Mesendoderm (in vitro differentiated cells): ENCODE data around the gene CHCHD3.

Source experiments
- DNase-seq: peaks from one replicate; pipeline ENCODE4 v3.0.0; 2013
- H2AK5ac ChIP-seq: 2 replicates; pipeline ENCODE4 v1.6.1; 2013; ENCODE audit warnings: low read length, inconsistent platforms
- H2BK120ac ChIP-seq: 2 replicates; pipeline ENCODE4 v1.6.1; 2013; ENCODE audit warnings: low read depth, mild to moderate bottlenecking, low read length, moderate library complexity, mixed read lengths
- H2BK15ac ChIP-seq: replicated peaks from 2 replicates; pipeline ENCODE4 v1.6.1; 2013; ENCODE audit warnings: low read depth, mild to moderate bottlenecking, moderate library complexity
- H2BK5ac ChIP-seq: 2 replicates; pipeline ENCODE4 v1.6.1; 2013; ENCODE audit warnings: low read length, inconsistent platforms
- H3K18ac ChIP-seq: 2 replicates; pipeline ENCODE4 v1.6.1; 2013; ENCODE audit warnings: mild to moderate bottlenecking, low read length, mixed read lengths
- H3K23ac ChIP-seq: one replicate; pipeline ENCODE4 v1.6.1; 2013; ENCODE audit warnings: low read length
- H3K27ac ChIP-seq: 2 replicates; pipeline ENCODE4 v1.5.1; 2013; ENCODE audit warnings: low read depth, mild to moderate bottlenecking, inconsistent platforms, low read length, moderate library complexity
- H3K27me3 ChIP-seq: 2 replicates; pipeline ENCODE4 v1.6.1; 2013; ENCODE audit warnings: low read length, control low read depth, mild to moderate bottlenecking, inconsistent platforms; ENCODE audit not compliant: insufficient read depth, poor library complexity
- H3K36me3 ChIP-seq: 2 replicates; pipeline ENCODE4 v1.6.1; 2013; ENCODE audit warnings: low read length, inconsistent platforms; ENCODE audit not compliant: control insufficient read depth, insufficient read depth
- H3K4ac ChIP-seq: one replicate; pipeline ENCODE4 v1.6.1; 2013; ENCODE audit warnings: low read depth, mild to moderate bottlenecking, low read length, moderate library complexity
- H3K4me1 ChIP-seq: 2 replicates; pipeline ENCODE4 v1.6.1; 2013; ENCODE audit warnings: low read depth, low read length, inconsistent platforms; ENCODE audit not compliant: control insufficient read depth
- H3K4me2 ChIP-seq: 2 replicates; pipeline ENCODE4 v1.6.1; 2013; ENCODE audit warnings: low read length
- H3K4me3 ChIP-seq: 2 replicates; pipeline ENCODE4 v1.5.1; 2013; ENCODE audit warnings: mild to moderate bottlenecking, low read length
- H3K56ac ChIP-seq: one replicate; pipeline ENCODE4 v1.6.1; 2013; ENCODE audit warnings: low read length
- H3K79me1 ChIP-seq: 2 replicates; pipeline ENCODE4 v1.6.1; 2013; ENCODE audit warnings: low read length, inconsistent platforms
- H3K79me2 ChIP-seq: 2 replicates; pipeline ENCODE4 v1.6.1; 2013; ENCODE audit warnings: mild to moderate bottlenecking, low read length; ENCODE audit not compliant: control insufficient read depth, insufficient read depth
- H3K9ac ChIP-seq: 2 replicates; pipeline ENCODE4 v1.6.1; 2013; ENCODE audit warnings: low read length, inconsistent platforms
- H4K5ac ChIP-seq: one replicate; pipeline ENCODE4 v1.6.1; 2013; ENCODE audit warnings: low read length
- H4K8ac ChIP-seq: one replicate; pipeline ENCODE4 v1.6.1; 2013; ENCODE audit warnings: low read depth, mild to moderate bottlenecking, control low read depth, low read length, moderate library complexity
- WGBS: extraction: QIAGEN DNeasy Blood & Tissue Kit; methylation state at CpG from one replicate; pipeline ENCODE4 v1.1.7; 2013; ENCODE audit warnings: low lambda C conversion rate, missing lambda C conversion rate; ENCODE audit not compliant: insufficient coverage; ENCODE audit errors: extremely low coverage; 5-methylcytosine and 5-hydroxymethylcytosine counted together

CHCHD3 gene

DNA sequence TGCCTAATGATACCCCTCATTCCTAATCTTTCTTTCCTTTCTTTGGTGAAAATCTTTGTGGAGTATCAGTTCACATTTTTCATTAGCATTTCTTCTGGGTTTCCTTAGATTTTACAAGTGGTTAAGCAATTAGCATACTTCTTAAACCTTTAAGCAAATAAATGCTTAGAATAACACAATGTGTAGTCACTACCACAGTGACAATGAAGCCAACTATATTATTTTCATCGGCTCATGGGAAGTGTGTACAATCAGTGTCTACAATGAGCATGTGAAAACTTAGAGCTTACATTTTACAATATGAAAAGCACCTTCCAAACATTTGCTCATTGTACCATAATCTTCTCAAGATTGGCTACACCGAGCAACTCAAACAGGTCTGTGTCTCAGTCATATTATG lies 329.5 kb downstream of the CHCHD3 start:
- H3K4me1 ChIP-seq, result peaks cover 2% of the 10 kb centered on the region
- DNase-seq, result no peak
- H3K4ac ChIP-seq, result no peak overlapping the region

DNA sequence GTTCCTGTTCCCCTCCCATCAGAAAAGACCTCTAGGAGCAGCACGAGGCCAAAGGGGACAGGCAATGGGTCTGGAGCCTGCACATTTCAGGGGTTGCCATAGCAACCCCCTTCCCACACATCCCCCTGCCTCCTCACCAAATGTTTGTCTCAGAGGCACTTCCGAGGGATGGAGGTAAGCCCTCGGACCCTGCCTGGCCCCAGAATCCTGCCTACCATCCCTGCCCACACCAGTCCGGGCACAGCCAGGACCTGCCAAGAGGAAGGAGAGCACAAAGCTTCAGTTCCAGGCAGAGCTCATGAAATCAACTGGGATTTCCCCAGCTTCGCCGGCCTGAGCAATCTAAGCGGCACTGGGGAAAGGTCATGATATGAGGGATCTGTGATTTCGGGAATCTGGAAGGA lies 330.6 kb downstream of the CHCHD3 start:
- Histone ChIP-seq H3K4me2 (no peak overlapping the region), H3K4me1 (peaks cover 2% of the 10 kb centered on the region), H3K4ac (no peak overlapping the region), H3K27ac (no peak overlapping the region), H3K18ac (no peak overlapping the region), H3K79me2 (no peaks in the 10 kb centered on the region), H3K4me3 (no peak overlapping the region), H2BK120ac (no peak overlapping the region), H3K9ac (no peak overlapping the region), H3K23ac (no peak overlapping the region), H3K27me3 (no peaks in the 10 kb centered on the region), H3K36me3 (no peaks in the 10 kb centered on the region), H4K5ac (no peak overlapping the region), H2AK5ac (no peak overlapping the region), H2BK15ac (no peak overlapping the region), H3K79me1 (no peaks in the 10 kb centered on the region), H3K56ac (no peak overlapping the region), H4K8ac (no peak overlapping the region), H2BK5ac (no peak overlapping the region)
- DNase-seq, result peak; percentile 53
- WGBS, result no CpG with 5 or more reads among the region's 8 CpGs

More for the DNA sequence above, 329.5 kb downstream of the CHCHD3 start:
- no peak overlapping the region for H3K27ac ChIP-seq
- H3K79me1 ChIP-seq, result no peaks in the 10 kb centered on the region
- H3K4me2 ChIP-seq, result no peak overlapping the region
- H2AK5ac ChIP-seq, result no peak overlapping the region
- no peak overlapping the region for H2BK120ac ChIP-seq
- H3K23ac ChIP-seq, result no peak overlapping the region
- H3K4me3 ChIP-seq, result no peak overlapping the region
- no peaks in the 10 kb centered on the region for H3K27me3 ChIP-seq
- H3K56ac ChIP-seq, result no peak overlapping the region
- no peak overlapping the region for H4K8ac ChIP-seq
- WGBS, result no CpG with 5 or more reads among the region's 2 CpGs
- H3K18ac ChIP-seq, result no peak overlapping the region
- no peak overlapping the region for H3K9ac ChIP-seq
- no peak overlapping the region for H4K5ac ChIP-seq
- H2BK5ac ChIP-seq, result no peak overlapping the region
- no peaks in the 10 kb centered on the region for H3K36me3 ChIP-seq
- no peaks in the 10 kb centered on the region for H3K79me2 ChIP-seq
- no peak overlapping the region for H2BK15ac ChIP-seq

DNA sequence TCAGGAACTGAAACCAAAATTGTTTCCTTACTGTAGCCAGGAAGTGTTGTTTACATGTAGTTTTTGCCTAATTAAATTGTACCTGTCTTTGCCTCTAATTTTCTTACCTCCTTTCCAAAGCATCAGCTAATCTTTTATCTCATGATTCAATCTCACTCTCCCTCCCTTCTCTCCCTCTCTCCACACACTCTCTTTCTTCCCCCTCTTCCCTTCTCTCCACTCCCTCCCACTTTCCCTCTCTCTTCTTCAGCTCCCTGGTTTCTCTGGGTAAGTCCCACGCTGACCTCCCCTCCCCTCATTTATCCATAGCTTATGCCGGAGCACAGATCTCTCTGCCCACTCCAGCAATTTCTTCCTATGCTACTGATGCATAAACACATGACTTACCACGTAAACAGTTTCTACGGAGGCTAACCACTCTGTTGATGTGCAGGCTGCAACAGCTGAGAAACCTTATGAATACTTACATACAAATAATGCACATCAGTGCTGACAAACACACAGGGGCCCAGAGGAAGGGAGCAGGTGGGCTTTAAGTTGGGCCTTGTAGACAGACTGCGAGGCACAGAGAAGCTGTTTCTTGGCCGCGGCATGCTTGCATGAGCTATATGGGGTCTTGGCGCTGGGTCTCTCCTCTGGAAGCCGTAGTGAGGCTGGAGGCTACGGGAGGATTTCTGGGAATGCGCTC lies 331.2 kb downstream of the CHCHD3 start:
- Histone ChIP-seq H3K27ac (no peak overlapping the region), H2AK5ac (no peak overlapping the region), H2BK5ac (no peak overlapping the region), H2BK120ac (no peak overlapping the region), H3K56ac (no peak overlapping the region), H3K18ac (no peak overlapping the region), H3K36me3 (no peaks in the 10 kb centered on the region), H3K4ac (no peak overlapping the region), H3K9ac (no peak overlapping the region), H4K8ac (no peak overlapping the region), H3K79me1 (no peaks in the 10 kb centered on the region), H3K27me3 (no peaks in the 10 kb centered on the region), H4K5ac (no peak overlapping the region), H2BK15ac (no peak overlapping the region), H3K4me1 (peaks cover 2% of the 10 kb centered on the region), H3K79me2 (no peaks in the 10 kb centered on the region), H3K23ac (no peak overlapping the region), H3K4me3 (no peak overlapping the region), H3K4me2 (no peak overlapping the region)
- WGBS, result no CpG with 5 or more reads among the region's 11 CpGs
- DNase-seq, result no peak

DNA sequence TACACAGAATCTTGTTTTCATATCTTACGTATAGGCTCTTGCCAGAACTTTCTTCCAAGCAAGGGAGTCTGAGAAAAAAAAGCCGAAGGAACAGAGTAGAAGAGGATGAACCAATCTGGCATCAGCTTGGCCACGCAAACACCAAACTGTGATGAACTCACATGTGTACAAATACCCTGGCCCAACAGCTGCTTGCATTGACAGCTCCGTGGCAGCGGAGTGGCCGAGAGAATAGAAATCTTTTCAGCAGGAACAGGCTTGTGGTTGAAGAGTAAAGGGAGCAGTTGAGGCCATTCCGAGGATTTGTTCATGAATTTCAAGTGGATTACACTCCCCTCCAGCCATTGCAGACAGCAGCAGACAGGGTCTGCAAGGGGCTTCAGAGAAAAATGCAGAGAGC lies 331.8 kb downstream of the CHCHD3 start:
- Histone ChIP-seq H3K23ac (no peak overlapping the region), H3K4me1 (peaks cover 2% of the 10 kb centered on the region), H3K4me2 (no peak overlapping the region), H3K27me3 (no peaks in the 10 kb centered on the region), H2BK5ac (no peak overlapping the region), H2AK5ac (no peak overlapping the region), H3K4ac (no peak overlapping the region), H3K36me3 (no peaks in the 10 kb centered on the region), H3K27ac (no peak overlapping the region), H3K79me1 (no peaks in the 10 kb centered on the region), H2BK15ac (no peak overlapping the region), H2BK120ac (no peak overlapping the region), H3K9ac (no peak overlapping the region), H3K56ac (no peak overlapping the region), H3K18ac (no peak overlapping the region), H4K8ac (no peak overlapping the region), H3K4me3 (no peak overlapping the region), H3K79me2 (no peaks in the 10 kb centered on the region), H4K5ac (no peak overlapping the region)
- WGBS, result no CpG with 5 or more reads among the region's 7 CpGs
- DNase-seq, result no peak

GRCh38 chr7:132745510-132745909 lies 336.4 kb downstream of the CHCHD3 start:
- peak; percentile 47 for DNase-seq
- H3K4ac ChIP-seq, result no peak overlapping the region
- no peak overlapping the region for H3K18ac ChIP-seq
- H3K9ac ChIP-seq, result no peak overlapping the region
- no peak overlapping the region for H3K27ac ChIP-seq
- no peak overlapping the region for H3K4me3 ChIP-seq
- no peak overlapping the region for H4K8ac ChIP-seq
- H2AK5ac ChIP-seq, result no peak overlapping the region
- no peak overlapping the region for H3K4me2 ChIP-seq
- H4K5ac ChIP-seq, result no peak overlapping the region
- H2BK120ac ChIP-seq, result no peak overlapping the region
- H3K27me3 ChIP-seq, result no peaks in the 10 kb centered on the region
- H3K36me3 ChIP-seq, result no peaks in the 10 kb centered on the region
- no peaks in the 10 kb centered on the region for H3K79me2 ChIP-seq
- H3K4me1 ChIP-seq, result no peaks in the 10 kb centered on the region
- H2BK5ac ChIP-seq, result no peak overlapping the region
- H2BK15ac ChIP-seq, result no peak overlapping the region
- H3K56ac ChIP-seq, result no peak overlapping the region
- H3K23ac ChIP-seq, result no peak overlapping the region
- no peaks in the 10 kb centered on the region for H3K79me1 ChIP-seq

DNA sequence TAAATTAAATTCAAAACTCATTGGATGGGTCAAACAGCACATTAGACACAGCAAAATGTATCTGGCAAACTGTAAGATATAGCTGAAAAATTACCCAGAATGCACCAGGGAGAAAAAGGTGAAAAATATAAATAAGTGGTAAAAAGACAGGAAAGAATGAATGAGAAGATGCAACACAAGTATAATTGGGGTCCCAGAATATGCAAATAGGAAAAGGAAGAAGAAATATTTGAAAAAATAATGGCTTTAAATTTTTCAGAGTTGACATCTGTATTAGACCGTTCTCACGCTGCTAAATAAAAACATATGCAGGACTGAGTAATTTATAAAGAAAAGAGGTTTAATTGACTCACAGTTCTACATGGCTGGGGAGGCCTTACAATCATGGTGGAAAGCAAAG lies 337.9 kb downstream of the CHCHD3 start:
- DNase-seq, result no peak
- H3K79me1 ChIP-seq, result no peaks in the 10 kb centered on the region
- H2BK120ac ChIP-seq, result no peak overlapping the region
- no peak overlapping the region for H2AK5ac ChIP-seq
- no peak overlapping the region for H2BK15ac ChIP-seq
- no peaks in the 10 kb centered on the region for H3K27me3 ChIP-seq
- H3K4ac ChIP-seq, result no peak overlapping the region
- H3K27ac ChIP-seq, result no peak overlapping the region
- no peaks in the 10 kb centered on the region for H3K36me3 ChIP-seq
- H3K56ac ChIP-seq, result no peak overlapping the region
- no peak overlapping the region for H3K4me3 ChIP-seq
- H3K9ac ChIP-seq, result no peak overlapping the region
- H3K4me1 ChIP-seq, result no peaks in the 10 kb centered on the region
- no peak overlapping the region for H2BK5ac ChIP-seq
- no peak overlapping the region for H3K23ac ChIP-seq
- H4K8ac ChIP-seq, result no peak overlapping the region
- H3K79me2 ChIP-seq, result no peaks in the 10 kb centered on the region
- WGBS, result no CpG with 5 or more reads among the region's 2 CpGs
- H4K5ac ChIP-seq, result no peak overlapping the region
- no peak overlapping the region for H3K18ac ChIP-seq
- no peak overlapping the region for H3K4me2 ChIP-seq
